Measurements from ENCODE around the gene GRM8.

GRM8 gene

DNA sequence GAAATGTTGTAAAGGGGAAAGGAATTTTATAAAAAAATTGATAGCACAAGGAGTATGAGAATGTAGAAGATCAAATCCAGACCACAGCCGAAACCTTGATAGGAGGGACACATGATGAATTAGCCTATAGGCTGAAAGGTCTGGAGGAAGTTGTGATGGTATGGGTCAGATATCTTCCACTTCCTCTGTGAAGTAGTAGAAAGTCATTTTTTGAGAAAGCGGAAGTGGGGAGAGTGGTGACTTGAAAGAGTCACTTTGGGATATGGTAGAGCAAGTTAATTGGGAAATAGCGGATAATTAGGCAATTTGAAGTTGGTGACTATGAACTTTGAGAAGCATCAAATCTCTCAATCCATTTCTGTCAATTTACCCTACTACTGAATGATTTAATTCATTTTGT is 99.4 kb downstream of the GRM8 start:
- Histone ChIP-seq H3K4me3 (ENCODE audit: low read depth, low read length) (no peak overlapping the region), H3K9me3 (no peaks in the 10 kb centered on the region), H3K36me3 (no peaks in the 10 kb centered on the region), H3K27me3 (peaks cover 5% of the 10 kb centered on the region; the same call in 1 of the 2 replicates), H3K4me1 (no peaks in the 10 kb centered on the region; the same call in 1 of the 2 replicates)
- DNase-seq, result no peak
- TF ChIP-seq, protein P1, sequence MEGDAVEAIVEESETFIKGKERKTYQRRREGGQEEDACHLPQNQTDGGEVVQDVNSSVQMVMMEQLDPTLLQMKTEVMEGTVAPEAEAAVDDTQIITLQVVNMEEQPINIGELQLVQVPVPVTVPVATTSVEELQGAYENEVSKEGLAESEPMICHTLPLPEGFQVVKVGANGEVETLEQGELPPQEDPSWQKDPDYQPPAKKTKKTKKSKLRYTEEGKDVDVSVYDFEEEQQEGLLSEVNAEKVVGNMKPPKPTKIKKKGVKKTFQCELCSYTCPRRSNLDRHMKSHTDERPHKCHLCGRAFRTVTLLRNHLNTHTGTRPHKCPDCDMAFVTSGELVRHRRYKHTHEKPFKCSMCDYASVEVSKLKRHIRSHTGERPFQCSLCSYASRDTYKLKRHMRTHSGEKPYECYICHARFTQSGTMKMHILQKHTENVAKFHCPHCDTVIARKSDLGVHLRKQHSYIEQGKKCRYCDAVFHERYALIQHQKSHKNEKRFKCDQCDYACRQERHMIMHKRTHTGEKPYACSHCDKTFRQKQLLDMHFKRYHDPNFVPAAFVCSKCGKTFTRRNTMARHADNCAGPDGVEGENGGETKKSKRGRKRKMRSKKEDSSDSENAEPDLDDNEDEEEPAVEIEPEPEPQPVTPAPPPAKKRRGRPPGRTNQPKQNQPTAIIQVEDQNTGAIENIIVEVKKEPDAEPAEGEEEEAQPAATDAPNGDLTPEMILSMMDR (IDR thresholded peaks at IDR 0.05; ENCODE audit: low read depth, low read length), result no peak

DNA sequence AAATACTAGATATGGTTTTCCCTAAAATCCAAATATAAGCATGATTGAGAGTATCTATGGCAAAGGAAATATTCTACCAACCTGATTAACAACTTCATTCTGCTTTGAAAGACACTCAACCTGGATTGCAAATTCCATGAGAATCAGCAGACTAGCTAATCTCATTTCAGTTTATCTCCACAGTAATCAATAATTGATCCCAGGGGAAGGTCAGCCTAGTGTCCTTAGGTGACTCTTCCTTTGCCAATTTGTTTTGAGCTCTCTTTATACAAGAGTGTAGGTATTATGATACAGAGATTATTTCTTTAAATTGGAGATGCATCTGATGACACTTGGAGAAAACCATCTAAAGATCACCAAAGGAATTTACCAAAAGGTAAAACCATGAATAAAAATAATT is 100.3 kb downstream of the GRM8 start:
- Histone ChIP-seq H3K9me3 (no peaks in the 10 kb centered on the region), H3K4me3 (ENCODE audit: low read depth, low read length) (no peak overlapping the region), H3K4me1 (no peaks in the 10 kb centered on the region; the same call in 1 of the 2 replicates), H3K36me3 (no peaks in the 10 kb centered on the region), H3K27me3 (peaks cover 5% of the 10 kb centered on the region; the same call in 1 of the 2 replicates)
- DNase-seq, result no peak
- TF ChIP-seq, protein P1 (IDR thresholded peaks at IDR 0.05; ENCODE audit: low read depth, low read length), result no peak

DNA sequence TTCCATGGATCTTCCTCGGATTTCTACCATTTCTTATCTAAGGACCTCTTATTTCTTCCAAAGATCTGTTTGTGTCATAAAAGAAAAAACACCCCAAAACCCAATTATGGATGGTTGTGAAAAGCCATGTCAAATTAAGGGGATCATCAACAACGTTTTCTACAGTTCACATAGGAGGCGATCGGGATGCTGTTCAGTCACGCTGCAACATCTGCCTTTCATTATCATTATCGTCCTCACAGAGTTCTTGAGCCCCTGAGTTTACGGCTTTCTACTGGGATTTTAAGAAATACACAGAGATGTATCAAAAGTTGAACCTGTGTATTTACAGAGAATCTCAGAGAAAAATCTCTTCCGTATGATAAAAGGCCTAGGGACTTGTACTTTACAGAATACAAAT is 101.4 kb downstream of the GRM8 start:
- Histone ChIP-seq H3K4me1 (no peaks in the 10 kb centered on the region; the same call in 1 of the 2 replicates), H3K4me3 (ENCODE audit: low read depth, low read length) (no peak overlapping the region), H3K27me3 (peaks cover 5% of the 10 kb centered on the region; the same call in 1 of the 2 replicates), H3K9me3 (no peaks in the 10 kb centered on the region), H3K36me3 (no peaks in the 10 kb centered on the region)
- TF ChIP-seq, protein P1 (IDR thresholded peaks at IDR 0.05; ENCODE audit: low read depth, low read length), result no peak
- DNase-seq, result no peak

DNA sequence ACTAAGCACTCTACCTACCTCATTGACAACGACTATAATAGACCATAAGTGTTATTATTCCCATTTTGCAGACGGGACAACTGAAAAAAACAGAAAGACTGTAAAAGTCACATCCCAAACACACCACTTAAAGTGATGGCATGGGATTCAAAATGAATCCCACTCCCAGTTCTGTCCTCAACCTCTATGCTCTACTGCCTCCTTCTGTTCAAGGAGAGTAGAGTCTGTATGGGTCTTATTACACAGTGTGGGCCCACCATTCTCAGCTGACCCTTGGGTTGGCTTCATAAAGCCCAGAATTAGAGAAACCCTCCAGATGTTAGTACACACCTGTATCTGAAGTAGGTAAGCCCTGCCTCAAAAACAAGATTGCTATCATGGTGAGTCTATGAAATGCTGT is 102.2 kb downstream of the GRM8 start:
- TF ChIP-seq, protein P1 (IDR thresholded peaks at IDR 0.05; ENCODE audit: low read depth, low read length), result no peak
- Histone ChIP-seq H3K4me1 (no peaks in the 10 kb centered on the region; the same call in 1 of the 2 replicates), H3K4me3 (ENCODE audit: low read depth, low read length) (no peak overlapping the region), H3K36me3 (no peaks in the 10 kb centered on the region), H3K9me3 (no peaks in the 10 kb centered on the region), H3K27me3 (peaks cover 5% of the 10 kb centered on the region; the same call in 1 of the 2 replicates)
- no peak for DNase-seq

DNA sequence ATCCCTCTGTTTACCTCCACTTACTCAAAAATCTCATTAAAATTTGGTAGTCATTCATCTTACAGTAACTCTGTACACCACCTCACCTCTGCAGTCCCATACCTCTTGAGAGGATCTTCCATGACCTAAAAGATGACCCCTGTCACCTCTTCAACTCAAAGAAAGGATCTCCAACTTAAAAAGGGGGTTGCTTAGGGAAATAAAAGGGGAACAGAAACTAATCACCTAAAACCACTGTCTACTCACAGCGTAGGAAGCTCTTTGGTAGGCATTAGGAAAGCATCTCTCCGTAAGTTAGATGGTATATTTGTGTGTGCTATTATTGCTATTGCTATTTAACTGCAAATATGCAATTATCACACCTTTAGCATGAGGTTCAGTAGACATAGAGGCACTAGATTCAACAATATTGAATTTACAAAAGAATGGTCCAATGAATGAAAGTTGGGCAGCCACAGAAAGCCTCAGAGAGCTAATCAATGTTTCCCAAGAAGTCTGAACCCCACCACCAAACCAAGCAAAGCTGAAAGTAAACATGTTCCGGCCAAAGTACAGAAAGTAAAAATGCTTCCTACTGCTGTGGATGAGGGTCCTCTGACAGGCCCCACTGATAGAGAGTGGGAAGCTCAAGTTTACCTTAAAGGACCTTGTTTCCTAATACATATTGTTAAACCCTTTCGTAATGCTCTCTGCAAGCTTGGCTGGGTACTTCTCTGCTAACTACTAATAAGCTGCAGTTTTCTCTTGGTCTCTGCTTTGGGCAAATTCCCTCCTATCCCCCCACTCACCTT is 105.8 kb downstream of the GRM8 start:
- Histone ChIP-seq H3K36me3 (no peaks in the 10 kb centered on the region), H3K4me1 (no peaks in the 10 kb centered on the region; the same call in 1 of the 2 replicates), H3K27me3 (no peaks in the 10 kb centered on the region; the same call in 1 of the 2 replicates), H3K4me3 (ENCODE audit: low read depth, low read length) (no peak overlapping the region), H3K9me3 (no peaks in the 10 kb centered on the region)
- TF ChIP-seq, protein P1 (IDR thresholded peaks at IDR 0.05; ENCODE audit: low read depth, low read length), result no peak
- no peak for DNase-seq

DNA sequence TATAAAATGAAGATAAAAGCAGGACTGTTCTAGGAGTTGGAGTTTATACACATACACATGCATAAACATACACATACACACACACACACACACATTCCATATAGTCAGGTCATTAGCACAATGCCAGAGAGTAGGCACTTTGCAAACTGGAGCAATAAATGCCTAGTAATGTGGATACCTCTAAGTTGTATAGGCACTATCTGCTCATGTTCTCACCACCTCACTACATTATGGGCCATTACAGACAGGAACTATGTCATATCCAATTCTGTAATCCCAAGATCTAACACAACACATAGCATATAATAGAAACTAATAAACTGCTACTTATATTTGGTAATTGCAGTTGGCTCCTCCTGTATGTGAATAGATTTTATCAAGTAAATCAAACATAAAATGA is 115.6 kb downstream of the GRM8 start:
- DNase-seq, result no peak
- Histone ChIP-seq H3K36me3 (no peaks in the 10 kb centered on the region), H3K27me3 (no peaks in the 10 kb centered on the region), H3K9me3 (no peaks in the 10 kb centered on the region), H3K4me1 (no peaks in the 10 kb centered on the region; the same call in 1 of the 2 replicates), H3K4me3 (ENCODE audit: low read depth, low read length) (no peak overlapping the region)
- TF ChIP-seq, protein P1 (IDR thresholded peaks at IDR 0.05; ENCODE audit: low read depth, low read length), result no peak

Measured in BE2C (cell line).